NB4 (cell line): ENCODE measurements around the gene ABHD4.
A peak's percentile ranks its signal among the peaks of the same experiment; 100 is the strongest.

Experiments
- DNase-seq: peaks from one replicate; pipeline ENCODE4 v3.0.0; 2010; ENCODE audit warnings: low read depth
- H3K4me3 ChIP-seq: one replicate; pipeline ENCODE4 v1.5.1; 2011; ENCODE audit warnings: mild to moderate bottlenecking, low read depth, low read length, moderate library complexity
- CTCF ChIP-seq: IDR thresholded peaks from one replicate; pipeline ENCODE4 v1.5.1; 2012; ENCODE audit warnings: low read depth, low read length
- MAX ChIP-seq: IDR thresholded peaks from 2 replicates; pipeline ENCODE4 v1.6.1; 2011; ENCODE audit warnings: low read depth, low read length
- MYC ChIP-seq: IDR thresholded peaks from 2 replicates; pipeline ENCODE4 v1.6.1; 2011; ENCODE audit warnings: low read depth, low read length
- POLR2A ChIP-seq: IDR thresholded peaks from 2 replicates; pipeline ENCODE4 v1.6.1; 2011; ENCODE audit warnings: mild to moderate bottlenecking; ENCODE audit not compliant: insufficient read length; ENCODE audit errors: extremely low read depth

Gene ABHD4

DNA sequence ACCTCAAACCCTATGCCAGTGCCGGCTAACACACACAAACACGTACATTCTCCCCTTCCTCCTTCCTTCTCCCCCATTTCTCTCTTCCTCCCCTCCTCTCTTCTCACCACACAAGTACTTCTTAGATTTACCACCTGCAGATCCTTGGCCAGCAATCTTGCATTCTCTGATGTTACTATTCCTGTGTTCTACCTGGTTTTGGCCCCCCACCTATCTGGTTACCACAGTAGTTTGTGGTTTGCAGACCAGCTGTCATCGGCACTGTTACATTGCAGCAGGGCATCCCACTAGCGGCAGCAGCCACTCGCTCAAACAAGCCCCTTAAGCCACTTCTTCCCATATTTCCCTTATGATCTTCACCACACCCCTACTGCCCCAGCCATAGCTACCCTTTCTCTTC, 3.9 kb downstream of the ABHD4 start:
- no peak for DNase-seq
- H3K4me3 ChIP-seq: no peak overlapping the region
- TF ChIP-seq MYC: no peak
- TF ChIP-seq POLR2A: no peak
- TF ChIP-seq CTCF: no peak
- no peak for TF ChIP-seq MAX

GRCh38 chr14:22602862-22603261, 4.8 kb downstream of the ABHD4 start:
- H3K4me3 ChIP-seq: no peak overlapping the region
- TF ChIP-seq CTCF: no peak
- no peak for TF ChIP-seq MYC
- TF ChIP-seq POLR2A: no peak
- no peak for TF ChIP-seq MAX
- no peak for DNase-seq

GRCh38 chr14:22606380-22606779, 8.3 kb downstream of the ABHD4 start:
- no peak for DNase-seq
- H3K4me3 ChIP-seq: no peak overlapping the region
- TF ChIP-seq CTCF: no peak
- no peak for TF ChIP-seq MAX
- no peak for TF ChIP-seq POLR2A
- TF ChIP-seq MYC: no peak

GRCh38 chr14:22607291-22607690, 9.2 kb downstream of the ABHD4 start:
- no peak for TF ChIP-seq POLR2A
- H3K4me3 ChIP-seq: no peak overlapping the region
- no peak for DNase-seq

DNA sequence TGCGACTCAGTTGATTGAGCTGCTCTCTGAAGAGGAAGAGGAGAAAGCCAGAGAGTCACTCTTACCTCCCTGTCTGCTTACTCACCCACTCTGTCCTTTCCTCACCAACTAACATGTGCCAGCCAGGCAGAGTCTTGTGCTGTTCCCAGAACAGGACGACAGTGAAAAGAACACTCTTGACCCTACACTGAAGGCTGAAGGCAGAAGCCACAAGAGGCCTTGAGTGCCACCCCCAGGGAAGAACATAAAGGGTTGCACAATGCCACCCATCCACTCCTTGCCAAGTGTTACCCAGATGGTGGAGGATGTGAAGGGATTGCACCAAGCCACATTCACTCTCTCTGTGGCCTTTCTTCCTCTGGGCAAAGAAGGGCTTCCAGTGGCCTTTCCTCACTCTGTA, 12.8 kb downstream of the ABHD4 start:
- peak; percentile 17 for DNase-seq
- TF ChIP-seq POLR2A (no peak), MAX (no peak), CTCF (no peak)
- no peak overlapping the region for H3K4me3 ChIP-seq

DNA sequence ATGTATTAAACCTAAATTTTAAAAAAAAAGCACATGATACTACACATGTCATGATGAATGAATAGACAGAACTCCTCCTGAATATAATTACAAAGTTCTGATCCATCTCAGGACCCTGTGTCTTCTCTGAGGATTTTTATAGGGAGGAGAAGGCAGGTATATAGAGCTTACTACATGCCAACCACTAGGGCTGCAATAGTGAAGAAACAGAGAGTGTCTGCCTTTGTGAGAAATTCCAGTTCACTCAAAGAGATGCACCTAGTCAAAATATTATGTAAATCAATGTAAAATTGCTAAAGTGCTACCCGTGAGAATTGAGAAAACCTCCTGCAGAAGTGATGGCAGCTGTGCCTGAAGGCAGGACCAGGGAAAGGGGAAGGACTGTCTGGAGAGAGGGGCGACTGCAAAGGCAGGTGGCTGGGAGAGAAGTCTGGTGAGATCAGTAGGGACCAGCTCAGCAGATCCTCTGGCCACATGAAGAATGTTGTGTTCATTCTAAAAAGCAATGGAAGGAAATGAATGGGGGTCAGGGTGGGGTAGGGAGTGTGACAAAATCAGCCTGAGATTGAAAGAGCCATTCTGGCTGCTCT, 15.1 kb downstream of the ABHD4 start:
- H3K4me3 ChIP-seq: no peak overlapping the region
- no peak for DNase-seq
- TF ChIP-seq POLR2A (no peak), MAX (no peak), CTCF (no peak), MYC (no peak)
